AG10803 (cell line): Measurements from ENCODE around the gene SDSL.

Source experiments
- DNase-seq: peaks from one replicate; pipeline ENCODE4 v3.0.0; 2010; ENCODE audit warnings: low read depth
- H3K4me3 ChIP-seq: 2 replicates; pipeline ENCODE4 v1.5.1; 2011; ENCODE audit warnings: mild to moderate bottlenecking, low read length, control low read depth
- TF ChIP-seq, protein P1 (sequence below): conservative IDR thresholded peaks from 2 replicates; pipeline ENCODE4 v1.5.1; 2011; ENCODE audit warnings: mild to moderate bottlenecking, low read length, control low read depth, inconsistent platforms

The SDSL gene

DNA sequence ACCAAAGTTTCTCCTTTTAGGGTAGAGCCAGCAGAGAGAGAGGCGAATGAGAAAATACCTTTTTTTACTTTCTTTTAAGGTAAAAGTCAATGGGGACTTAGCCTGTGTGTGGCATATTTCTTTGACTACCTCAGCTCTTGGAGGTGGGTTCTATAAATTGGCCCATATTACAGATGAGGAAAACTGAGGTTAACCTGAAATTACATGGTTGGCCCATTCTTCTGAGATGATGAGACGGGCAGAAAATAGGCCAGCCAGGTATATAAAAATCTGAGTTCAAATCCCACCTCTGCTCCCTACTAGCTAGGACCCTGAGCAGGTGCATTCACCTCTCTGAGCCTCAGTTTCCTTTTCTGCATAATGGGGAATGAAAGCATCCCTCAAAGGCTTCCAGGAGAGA lies 27.1 kb downstream of the SDSL start:
- TF ChIP-seq, protein P1, sequence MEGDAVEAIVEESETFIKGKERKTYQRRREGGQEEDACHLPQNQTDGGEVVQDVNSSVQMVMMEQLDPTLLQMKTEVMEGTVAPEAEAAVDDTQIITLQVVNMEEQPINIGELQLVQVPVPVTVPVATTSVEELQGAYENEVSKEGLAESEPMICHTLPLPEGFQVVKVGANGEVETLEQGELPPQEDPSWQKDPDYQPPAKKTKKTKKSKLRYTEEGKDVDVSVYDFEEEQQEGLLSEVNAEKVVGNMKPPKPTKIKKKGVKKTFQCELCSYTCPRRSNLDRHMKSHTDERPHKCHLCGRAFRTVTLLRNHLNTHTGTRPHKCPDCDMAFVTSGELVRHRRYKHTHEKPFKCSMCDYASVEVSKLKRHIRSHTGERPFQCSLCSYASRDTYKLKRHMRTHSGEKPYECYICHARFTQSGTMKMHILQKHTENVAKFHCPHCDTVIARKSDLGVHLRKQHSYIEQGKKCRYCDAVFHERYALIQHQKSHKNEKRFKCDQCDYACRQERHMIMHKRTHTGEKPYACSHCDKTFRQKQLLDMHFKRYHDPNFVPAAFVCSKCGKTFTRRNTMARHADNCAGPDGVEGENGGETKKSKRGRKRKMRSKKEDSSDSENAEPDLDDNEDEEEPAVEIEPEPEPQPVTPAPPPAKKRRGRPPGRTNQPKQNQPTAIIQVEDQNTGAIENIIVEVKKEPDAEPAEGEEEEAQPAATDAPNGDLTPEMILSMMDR: no peak
- no peak overlapping the region for H3K4me3 ChIP-seq
- DNase-seq: no peak

DNA sequence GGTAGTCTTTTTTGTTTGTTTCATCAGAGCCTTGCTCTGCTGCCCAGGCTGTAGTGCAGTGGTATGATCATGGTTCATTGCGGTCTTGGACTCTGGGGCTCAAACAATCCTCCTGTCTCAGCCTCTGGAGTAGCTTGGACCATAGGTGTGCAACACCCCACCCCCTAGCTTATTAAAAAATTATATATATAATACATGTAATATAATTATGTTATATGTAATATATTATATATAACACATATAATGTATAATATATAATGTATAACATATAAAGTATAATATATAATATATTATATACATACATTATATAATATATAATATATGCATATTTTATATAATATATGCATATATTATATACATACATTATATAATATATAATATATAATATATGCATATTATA lies 27.7 kb downstream of the SDSL start:
- DNase-seq: no peak
- H3K4me3 ChIP-seq: no peak overlapping the region
- TF ChIP-seq, protein P1: no peak

DNA sequence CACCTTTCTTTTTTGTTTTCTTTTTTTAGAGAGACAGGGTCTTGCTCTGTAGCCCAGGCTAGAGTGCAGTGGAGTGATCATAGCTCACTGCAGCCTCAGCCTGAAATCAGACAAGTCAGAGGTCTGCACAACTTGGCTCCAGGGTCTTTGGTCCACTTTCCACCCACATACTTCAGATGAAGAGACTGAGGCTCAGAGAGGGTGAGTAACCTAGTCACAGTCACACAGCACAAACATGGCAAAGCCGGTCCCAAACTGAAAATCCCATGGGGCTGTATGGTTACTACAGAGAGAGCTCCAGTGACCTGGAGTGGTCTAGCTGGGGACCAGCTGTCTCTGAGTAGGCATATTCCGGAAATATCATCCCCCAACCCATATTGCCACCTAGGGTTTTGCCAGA lies 30.3 kb downstream of the SDSL start:
- H3K4me3 ChIP-seq: no peak overlapping the region
- TF ChIP-seq, protein P1: no peak
- no peak for DNase-seq

DNA sequence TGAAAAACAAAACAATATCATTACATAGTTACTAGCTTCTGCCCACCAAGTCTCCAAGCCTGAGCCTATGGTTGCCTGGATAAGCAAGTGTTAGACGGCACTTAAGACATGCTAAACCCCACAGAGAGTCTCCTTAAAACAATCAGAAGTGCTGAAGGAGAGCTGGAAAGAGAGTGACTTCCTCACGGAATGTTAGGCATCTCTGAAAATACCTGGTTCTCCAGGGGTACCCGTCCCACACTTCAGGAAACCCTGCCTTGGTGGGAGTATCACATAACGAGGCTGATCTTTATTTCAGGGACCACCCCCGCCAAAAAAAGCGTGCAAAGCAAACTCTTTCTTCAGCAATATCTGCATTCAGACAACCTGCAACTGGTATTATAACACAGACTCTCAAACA lies 31.1 kb downstream of the SDSL start:
- H3K4me3 ChIP-seq: no peak overlapping the region
- TF ChIP-seq, protein P1: no peak
- no peak for DNase-seq

DNA sequence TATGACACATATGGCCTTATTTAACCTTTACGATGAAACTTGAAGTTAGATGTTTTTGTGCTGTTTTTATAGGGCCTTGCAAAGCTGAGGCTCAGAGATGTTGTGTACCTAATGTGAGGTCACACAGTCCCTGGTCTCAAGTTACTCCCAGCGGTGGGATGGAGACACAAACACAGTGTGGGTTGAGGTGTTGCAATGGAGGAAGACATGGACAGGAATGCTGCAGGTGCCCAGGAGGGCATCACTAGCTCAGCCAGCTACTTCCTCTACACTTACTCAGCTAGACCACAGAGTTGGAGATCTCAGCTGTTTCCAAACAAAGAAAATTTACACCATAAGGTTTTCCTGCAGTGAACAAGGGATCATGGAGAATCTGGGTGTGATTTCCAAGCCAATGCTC lies 34.0 kb downstream of the SDSL start:
- TF ChIP-seq, protein P1: no peak
- DNase-seq: no peak
- H3K4me3 ChIP-seq: no peak overlapping the region

DNA sequence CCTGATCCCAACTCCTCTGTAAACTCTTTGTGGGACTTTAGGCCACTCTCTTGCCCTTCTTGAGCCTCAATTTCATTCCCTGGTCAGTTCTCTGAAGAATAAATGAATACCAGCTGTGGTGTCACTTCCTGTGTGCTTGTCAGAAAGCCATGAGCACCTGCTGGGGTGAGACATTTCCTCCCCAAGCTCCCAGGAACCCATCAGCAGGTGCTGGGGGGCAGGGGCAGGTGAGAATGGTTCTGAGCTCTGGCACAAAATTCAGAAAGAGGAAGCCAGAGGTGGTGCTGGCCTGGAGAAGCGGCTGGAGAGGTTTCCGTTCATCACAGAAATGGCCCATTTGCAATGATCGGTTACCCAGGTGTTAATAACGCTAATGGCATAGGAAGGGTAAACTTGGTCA lies 34.6 kb downstream of the SDSL start:
- no peak for DNase-seq
- no peak overlapping the region for H3K4me3 ChIP-seq
- TF ChIP-seq, protein P1: no peak

DNA sequence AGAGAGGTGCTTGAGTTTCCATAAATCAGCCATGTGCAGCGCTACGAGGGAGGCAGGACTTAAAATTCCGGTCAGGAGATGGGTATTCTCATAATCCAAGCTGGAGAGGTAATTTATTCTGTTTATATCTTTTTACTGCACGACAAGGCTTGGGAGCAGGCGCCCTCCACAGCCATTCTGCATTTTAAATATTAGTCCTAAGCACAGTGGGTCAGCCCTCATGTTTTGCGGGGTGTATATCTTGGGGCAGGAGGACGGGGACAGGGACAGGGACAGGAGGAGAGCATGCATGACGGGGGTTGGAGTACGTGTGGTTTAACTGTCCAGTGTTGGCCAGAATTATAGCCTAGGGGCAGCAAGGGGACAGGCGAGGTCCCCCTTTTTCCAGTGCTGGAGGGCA lies 35.0 kb downstream of the SDSL start:
- TF ChIP-seq, protein P1: no peak
- H3K4me3 ChIP-seq: no peak overlapping the region
- no peak for DNase-seq
